Spleen (tissue), 11 donors: Measurements from ENCODE around the gene RHOBTB1. TPM values are rescaled to one million over a fixed set of nuclear protein-coding genes. Genes with fewer than 3 reads are reported as not detected.

Experiments
- DNase-seq: peaks from one replicate; pipeline ENCODE4 v3.0.0-alpha.2; 2020
- H3K27ac ChIP-seq, 8 donors: fragments of 200-600 bp; sonication (generic) in 7 of 8; 1 replicate in 4 of 8; 2 replicates in 4 of 8; pipeline versions ENCODE4 v1.5.0 to v1.8.0; 2016 to 2021; ENCODE audit warnings: inconsistent platforms in 4 of 8, mild to moderate bottlenecking in 4 of 8, moderate library complexity in 1 of 8
- H3K27me3 ChIP-seq, 7 donors: fragments of 200-600 bp; sonication (generic) in 6 of 7; replicated peaks in 1 of 7; 1 replicate in 4 of 7; 2 replicates in 3 of 7; pipeline versions ENCODE4 v1.5.0 to v1.8.0; 2016 to 2021; ENCODE audit warnings: inconsistent platforms in 3 of 7, mild to moderate bottlenecking in 1 of 7
- H3K36me3 ChIP-seq, 6 donors: fragments of 200-600 bp; sonication (generic) in 5 of 6; 1 replicate in 4 of 6; 2 replicates in 2 of 6; pipeline versions ENCODE4 v1.5.0 to v1.8.0; 2016 to 2021; ENCODE audit warnings: inconsistent platforms in 2 of 6
- H3K4me1 ChIP-seq, 6 donors: fragments of 200-600 bp; sonication (generic) in 5 of 6; 1 replicate in 3 of 6; 2 replicates in 3 of 6; pipeline versions ENCODE4 v1.5.0 to v1.8.0; 2016 to 2021; ENCODE audit warnings: inconsistent platforms in 3 of 6
- H3K4me3 ChIP-seq, 8 donors: fragments of 200-600 bp; sonication (generic) in 7 of 8; 1 replicate in 4 of 8; 2 replicates in 4 of 8; pipeline versions ENCODE4 v1.5.0 to v1.8.0; 2016 to 2021; ENCODE audit warnings: inconsistent platforms in 4 of 8, mild to moderate bottlenecking in 4 of 8, moderate library complexity in 2 of 8
- H3K9me3 ChIP-seq, 8 donors: fragments of 200-600 bp; sonication (generic) in 7 of 8; 1 replicate in 4 of 8; 2 replicates in 4 of 8; pipeline versions ENCODE4 v1.5.0 to v1.8.0; 2016 to 2021; ENCODE audit warnings: inconsistent platforms in 4 of 8
- POLR2A ChIP-seq, 3 donors: fragments of 450-650 bp; IDR thresholded peaks; one replicate each; pipeline ENCODE4 v1.5.1; 2017; ENCODE audit warnings: antibody characterized with exemption in 3 of 3, mild to moderate bottlenecking in 1 of 3
- POLR2AphosphoS5 ChIP-seq, 3 donors: sonication (generic); formaldehyde crosslinking; IDR thresholded peaks; one replicate each; pipeline ENCODE4 v1.5.1; 2017; ENCODE audit warnings: antibody characterized with exemption in 3 of 3
- WGBS, 5 donors: extraction: QIAGEN DNeasy Blood & Tissue Kit in 3 of 5; methylation state at CpG; one replicate each; pipeline versions ENCODE4 v1.1.5 to v1.1.7; 2013 to 2018; 5-methylcytosine and 5-hydroxymethylcytosine counted together
- intact Hi-C: fragments of 100-400 bp; cut with DNase I; formaldehyde crosslinking; loops from one replicate; pipeline ENCODE4 v1.15.0; 2023; ENCODE audit warnings: low total_unique reads
- polyA plus RNA-seq, 3 donors: library from polyadenylated mRNA; stranded (reverse); fragments of 200-250 nt; gene quantifications; one replicate each; pipeline ENCODE4 v1.2.1, GENCODE V29; 2013
- total RNA-seq, 7 donors: library from RNA; depleted of rRNA in 3 of 7; stranded (reverse); fragments of >200 nt in 3 of 7; fragmentation: NEBNext Ultra II Directional in 4 of 7; extraction: Animal tissue kit (Norgen Biotek cat#: 25700) in 4 of 7; gene quantifications; one replicate each; pipeline versions ENCODE4 v1.1.0 to v1.2.1, GENCODE V29; 2016 to 2021
- TF ChIP-seq, protein P1 (sequence below), 11 experiments: fragments of 200-600 bp in 7 of 11; fragments of 450-650 bp in 4 of 11; sonication (generic) in 4 of 11; IDR thresholded peaks in 8 of 11; conservative IDR thresholded peaks in 3 of 11; 1 replicate in 7 of 11; 2 replicates in 4 of 11; pipeline versions ENCODE4 v1.4.0 to v1.8.0; 2016 to 2021; ENCODE audit warnings: antibody characterized with exemption in 11 of 11, inconsistent platforms in 4 of 11, mild to moderate bottlenecking in 1 of 11
- donor health status: healthy with polysubstance abuse.
- donor health status: DM: no; HTN: no; CAD: no; lungs with moderate emphysema.
- donor health status: DM: no; HTN: no; CAD: no.
- donor health status: Bipolar disorder and iron deficiency.
- donor health status: healthy.
- donor health status: DM: no; HTN: no; CAD: no.
- donor health status: DM: yes; HTN: yes; CAD: no.

The RHOBTB1 gene
- total and polyA plus RNA-seq, 10 donors: 4.9 to 49.2 (median 20.6) TPM

DNA sequence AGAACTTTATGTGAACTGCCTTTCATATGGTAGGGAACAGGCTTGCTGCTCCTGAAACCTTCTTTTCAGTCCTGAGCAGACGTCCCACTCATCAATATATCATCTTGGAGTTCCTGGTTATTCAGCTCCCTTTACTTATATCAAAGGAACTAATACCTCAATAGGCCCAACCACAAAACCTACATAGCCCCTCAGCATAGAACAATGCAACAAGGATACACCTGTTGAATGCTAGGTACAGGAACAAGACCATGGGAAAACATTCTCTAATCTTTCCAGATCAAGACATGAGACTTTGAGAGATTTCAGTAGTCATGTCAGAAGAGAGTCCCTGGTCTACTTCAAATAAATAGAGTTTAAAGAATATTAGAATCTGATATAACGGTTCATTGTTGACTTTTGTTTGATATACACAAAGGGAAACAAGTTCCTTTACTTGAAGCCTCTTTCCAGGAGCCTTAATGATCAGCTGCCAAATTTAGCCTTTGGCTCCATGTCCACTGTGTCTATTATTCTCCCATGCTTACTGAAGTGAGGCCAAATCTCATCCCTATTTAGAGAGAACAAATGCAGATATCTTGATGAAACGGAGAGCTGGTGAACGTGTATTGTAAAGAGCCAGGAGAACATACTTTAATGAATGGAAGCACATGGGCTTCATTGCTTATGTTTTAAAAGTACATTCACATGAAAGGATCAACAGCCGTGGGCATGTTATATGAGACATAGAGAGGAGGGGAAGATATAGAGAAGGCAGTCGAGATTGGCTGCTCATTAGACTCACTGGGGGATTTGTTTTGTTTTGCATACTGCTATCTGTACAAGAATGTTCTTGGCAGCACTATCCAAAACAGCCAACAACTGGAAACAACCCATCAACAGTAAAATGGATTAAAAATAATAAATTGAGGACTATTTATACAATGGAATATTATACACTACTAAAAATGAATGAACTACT, 9.5 kb downstream of the RHOBTB1 start:
- peaks cover 0 to 6% (median 1%) of the 10 kb centered on the region in 6 donors for H3K4me1 ChIP-seq
- DNase-seq: no peak
- TF ChIP-seq POLR2A (IDR thresholded peaks at IDR 0.05) (no peak), POLR2AphosphoS5 (IDR thresholded peaks at IDR 0.05) (no peak)
- TF ChIP-seq, protein P1, sequence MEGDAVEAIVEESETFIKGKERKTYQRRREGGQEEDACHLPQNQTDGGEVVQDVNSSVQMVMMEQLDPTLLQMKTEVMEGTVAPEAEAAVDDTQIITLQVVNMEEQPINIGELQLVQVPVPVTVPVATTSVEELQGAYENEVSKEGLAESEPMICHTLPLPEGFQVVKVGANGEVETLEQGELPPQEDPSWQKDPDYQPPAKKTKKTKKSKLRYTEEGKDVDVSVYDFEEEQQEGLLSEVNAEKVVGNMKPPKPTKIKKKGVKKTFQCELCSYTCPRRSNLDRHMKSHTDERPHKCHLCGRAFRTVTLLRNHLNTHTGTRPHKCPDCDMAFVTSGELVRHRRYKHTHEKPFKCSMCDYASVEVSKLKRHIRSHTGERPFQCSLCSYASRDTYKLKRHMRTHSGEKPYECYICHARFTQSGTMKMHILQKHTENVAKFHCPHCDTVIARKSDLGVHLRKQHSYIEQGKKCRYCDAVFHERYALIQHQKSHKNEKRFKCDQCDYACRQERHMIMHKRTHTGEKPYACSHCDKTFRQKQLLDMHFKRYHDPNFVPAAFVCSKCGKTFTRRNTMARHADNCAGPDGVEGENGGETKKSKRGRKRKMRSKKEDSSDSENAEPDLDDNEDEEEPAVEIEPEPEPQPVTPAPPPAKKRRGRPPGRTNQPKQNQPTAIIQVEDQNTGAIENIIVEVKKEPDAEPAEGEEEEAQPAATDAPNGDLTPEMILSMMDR (IDR thresholded peaks at IDR 0.05 in 8 of 11, conservative IDR thresholded peaks at IDR 0.05 in 3 of 11): no peak
- no peak overlapping the region for H3K27ac ChIP-seq
- H3K36me3 ChIP-seq: peaks cover 0 to 11% (median 0%) of the 10 kb centered on the region in 6 donors
- no peaks in the 10 kb centered on the region for H3K27me3 ChIP-seq
- intact Hi-C loops: no loop called here
- H3K9me3 ChIP-seq: no peaks in the 10 kb centered on the region
- 82 to 91% (median 85%) methylated on average over 6 of the region's 6 CpGs for WGBS, 5 donors
- no peak overlapping the region for H3K4me3 ChIP-seq

DNA sequence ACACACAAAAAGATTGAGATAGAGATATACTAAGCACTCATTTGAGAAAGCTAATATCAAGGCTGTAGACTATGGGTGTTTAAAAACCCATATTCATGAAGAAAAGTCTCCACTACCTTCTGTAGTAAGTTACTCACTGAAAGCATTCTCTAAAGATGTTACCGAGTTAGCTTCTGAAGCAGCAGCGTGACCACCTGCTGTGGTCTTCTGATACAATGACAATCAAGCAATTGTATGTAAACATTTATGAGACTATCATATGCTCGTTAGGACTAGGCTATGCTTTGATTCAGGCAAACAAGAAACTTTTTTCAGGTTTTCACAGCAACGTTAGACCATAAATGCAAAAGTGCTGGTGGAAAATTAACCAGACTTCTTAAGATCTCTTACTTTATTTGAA, 11.2 kb downstream of the RHOBTB1 start:
- no peak for DNase-seq
- TF ChIP-seq POLR2A (IDR thresholded peaks at IDR 0.05) (no peak), POLR2AphosphoS5 (IDR thresholded peaks at IDR 0.05) (no peak)
- TF ChIP-seq, protein P1 (IDR thresholded peaks at IDR 0.05 in 8 of 11, conservative IDR thresholded peaks at IDR 0.05 in 3 of 11): no peak
- Histone ChIP-seq H3K4me3 (no peak overlapping the region), H3K27me3 (no peaks in the 10 kb centered on the region), H3K4me1 (no peaks in the 10 kb centered on the region), H3K36me3 (peaks cover 0 to 11% (median 0%) of the 10 kb centered on the region in 6 donors), H3K27ac (no peak overlapping the region), H3K9me3 (peaks cover 0 to 14% (median 6%) of the 10 kb centered on the region in 8 donors)
- WGBS, 5 donors: 74 to 92% (median 88%) methylated on average over 4 of the region's 4 CpGs
- intact Hi-C loops: no loop called here

DNA sequence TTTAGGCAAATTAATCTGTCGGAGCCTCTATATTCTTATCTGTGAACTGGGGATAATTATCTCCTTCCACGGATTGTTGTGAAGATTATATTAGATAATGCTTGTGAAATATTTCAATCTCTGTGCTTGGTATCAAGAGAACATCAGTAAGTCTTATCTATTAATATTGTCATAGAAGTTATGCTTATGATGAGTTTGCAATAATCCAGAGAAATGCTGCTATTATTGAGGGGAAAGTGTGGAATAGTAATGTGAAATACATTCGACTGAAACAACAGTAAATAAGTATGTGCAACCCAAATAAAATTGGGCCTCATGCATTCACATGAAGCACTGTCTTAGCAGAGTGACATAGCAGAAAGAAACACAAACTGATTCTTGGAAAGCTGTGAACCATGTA, 13.7 kb downstream of the RHOBTB1 start:
- no peak overlapping the region for H3K27ac ChIP-seq
- WGBS, 5 donors: 74 to 93% (median 83%) methylated on average over 3 of the region's 3 CpGs
- peaks cover 0 to 5% (median 0%) of the 10 kb centered on the region in 6 donors for H3K36me3 ChIP-seq
- DNase-seq: no peak
- intact Hi-C loops: no loop called here
- no peaks in the 10 kb centered on the region for H3K27me3 ChIP-seq
- TF ChIP-seq POLR2AphosphoS5 (IDR thresholded peaks at IDR 0.05) (no peak), POLR2A (IDR thresholded peaks at IDR 0.05) (no peak)
- TF ChIP-seq, protein P1 (IDR thresholded peaks at IDR 0.05 in 8 of 11, conservative IDR thresholded peaks at IDR 0.05 in 3 of 11): no peak
- H3K4me1 ChIP-seq: no peaks in the 10 kb centered on the region
- no peak overlapping the region for H3K4me3 ChIP-seq
- H3K9me3 ChIP-seq: peaks cover 0 to 17% (median 6%) of the 10 kb centered on the region in 8 donors

DNA sequence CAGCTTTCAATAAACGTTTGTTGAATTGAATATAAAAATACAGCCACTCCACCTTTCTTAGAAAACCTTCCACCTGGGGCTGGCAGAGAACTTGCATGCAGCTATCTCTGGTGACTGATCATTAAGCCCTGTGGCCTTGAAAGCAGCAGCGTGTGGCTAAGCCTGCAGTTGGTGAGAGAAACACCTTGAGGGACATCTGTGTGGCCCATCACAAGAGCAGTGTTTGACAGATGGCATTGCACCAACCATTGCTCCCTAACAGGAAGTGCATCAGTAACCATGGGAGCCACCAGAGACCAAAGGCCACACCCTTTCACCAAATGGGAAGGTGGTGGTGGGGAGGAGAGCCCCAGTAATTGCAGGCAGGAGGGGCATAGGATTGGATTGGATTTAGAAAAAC, 22.4 kb downstream of the RHOBTB1 start:
- no peak for DNase-seq
- Histone ChIP-seq H3K9me3 (peaks cover 0 to 6% (median 0%) of the 10 kb centered on the region in 8 donors), H3K27ac (no peak overlapping the region), H3K4me3 (no peak overlapping the region), H3K4me1 (no peaks in the 10 kb centered on the region), H3K27me3 (no peaks in the 10 kb centered on the region), H3K36me3 (no peaks in the 10 kb centered on the region)
- 56 to 70% (median 65%) methylated on average over 2 of the region's 2 CpGs for WGBS, 5 donors
- TF ChIP-seq, protein P1 (IDR thresholded peaks at IDR 0.05 in 8 of 11, conservative IDR thresholded peaks at IDR 0.05 in 3 of 11): no peak
- TF ChIP-seq POLR2A (IDR thresholded peaks at IDR 0.05): no peak
- no peak for TF ChIP-seq POLR2AphosphoS5 (IDR thresholded peaks at IDR 0.05)
- intact Hi-C loops: no loop called here
